ENCODE results near the gene PODXL2. TPM values are rescaled to one million over a fixed set of nuclear protein-coding genes. Genes with fewer than 3 reads are reported as not detected.

PODXL2 gene
- total and polyA plus RNA-seq, 8 donors: 2.9 to 18.0 (median 14.5) TPM

GRCh38 chr3:127671523-127672428 lies 42.8 kb downstream of the PODXL2 start:
- peak overlapping the region; percentile 85 to 93 for H3K27ac ChIP-seq
- peak overlapping the region; percentile 55 to 99 for H3K4me3 ChIP-seq
- peaks cover 0 to 38% of the 10 kb centered on the region in 2 donors for H3K4me1 ChIP-seq
- DNase-seq (peak in 2 of 4 donors; percentile 40 to 78), ATAC-seq (peak; percentile 36)
- no peaks in the 10 kb centered on the region for H3K9me3 ChIP-seq
- TF ChIP-seq CTCF (IDR thresholded peaks at IDR 0.05): no peak
- intact Hi-C loops (cut with DNase I): no loop called here
- H3K27me3 ChIP-seq: no peaks in the 10 kb centered on the region
- H3K36me3 ChIP-seq: peaks cover 0 to 5% of the 10 kb centered on the region in 2 donors

- peaks cover 0 to 14% of the 10 kb centered on the region in 2 donors for H3K36me3 ChIP-seq
- no peaks in the 10 kb centered on the region for H3K9me3 ChIP-seq
- H3K4me3 ChIP-seq: peak within 1 kb of the TSS; percentile 95 to 99
- intact Hi-C loops (cut with DNase I): no loop called here
- no peaks in the 10 kb centered on the region for H3K27me3 ChIP-seq
- H3K4me1 ChIP-seq: peaks cover 0 to 46% of the 10 kb centered on the region in 2 donors
- no peak for TF ChIP-seq CTCF (IDR thresholded peaks at IDR 0.05)
- peak within 1 kb of the TSS; percentile 85 to 93 for H3K27ac ChIP-seq
- peak; percentile 93 for ATAC-seq
- DNase-seq: peak; percentile 65 to 99 (median 88)
These were observed 43.6 kb downstream of the PODXL2 start, which contains the start of gene ABTB1 for GRCh38 chr3:127672429-127673190. Gene ABTB1 (plus strand): TSS chr3:127672952. CDS start chr3:127673026, 74 bp downstream.

- peak overlapping the region; percentile 77 to 93 for H3K27ac ChIP-seq
- intact Hi-C loops (cut with DNase I): no loop called here
These were observed 44.5 kb downstream of the PODXL2 start for GRCh38 chr3:127673191-127674100.

More at GRCh38 chr3:127673191-127674100, 44.5 kb downstream of the PODXL2 start:
- TF ChIP-seq CTCF (IDR thresholded peaks at IDR 0.05): no peak
- H3K27me3 ChIP-seq: no peaks in the 10 kb centered on the region
- peaks cover 0 to 22% of the 10 kb centered on the region in 2 donors for H3K36me3 ChIP-seq
- peak overlapping the region; percentile 95 to 99 for H3K4me3 ChIP-seq
- H3K4me1 ChIP-seq: peaks cover 0 to 53% of the 10 kb centered on the region in 2 donors
- no peaks in the 10 kb centered on the region for H3K9me3 ChIP-seq
- DNase-seq (peak in 3 of 4 donors; percentile 55 to 92 (median 64)), ATAC-seq (peak; percentile 67)

Data from left lung (tissue), 10 donors.